Tibial nerve (tissue), 4 donors: ENCODE results near the gene LZTS3.

ENCODE experiments used
- EP300 ChIP-seq, 2 donors: sonication (generic); formaldehyde crosslinking; IDR thresholded peaks; one replicate each; pipeline ENCODE4 v1.6.1; 2017; ENCODE audit warnings: antibody characterized with exemption in 2 of 2, mild to moderate bottlenecking in 1 of 2
- TF ChIP-seq, protein P1 (sequence below), 5 experiments: fragments of 200-600 bp in 3 of 5; fragments of 450-650 bp in 2 of 5; sonication (generic) in 3 of 5; IDR thresholded peaks; one replicate each; pipeline ENCODE4 v1.5.1; 2016 to 2019; ENCODE audit warnings: antibody characterized with exemption in 5 of 5, mild to moderate bottlenecking in 3 of 5, moderate library complexity in 2 of 5

DNA sequence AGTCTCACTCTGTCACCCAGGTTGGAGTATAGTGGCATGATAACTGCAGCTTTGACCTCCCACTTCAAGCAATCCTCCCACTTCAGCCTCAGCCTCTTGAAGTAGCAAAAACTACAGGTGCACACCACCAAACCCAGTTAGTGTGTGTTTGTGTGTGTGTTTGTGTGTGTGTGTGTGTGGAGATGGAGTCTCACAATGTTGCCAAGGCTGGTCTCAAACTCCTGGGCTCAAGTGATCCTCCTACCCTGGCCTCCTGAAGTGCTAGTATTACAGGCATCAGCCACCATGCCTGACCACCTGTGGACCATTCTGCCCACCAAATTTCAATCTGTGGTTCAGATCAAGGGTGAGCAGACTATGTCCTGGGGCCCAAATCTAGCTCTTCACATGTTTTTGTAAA lies 22.4 kb downstream of the LZTS3 start:
- TF ChIP-seq, protein P1, sequence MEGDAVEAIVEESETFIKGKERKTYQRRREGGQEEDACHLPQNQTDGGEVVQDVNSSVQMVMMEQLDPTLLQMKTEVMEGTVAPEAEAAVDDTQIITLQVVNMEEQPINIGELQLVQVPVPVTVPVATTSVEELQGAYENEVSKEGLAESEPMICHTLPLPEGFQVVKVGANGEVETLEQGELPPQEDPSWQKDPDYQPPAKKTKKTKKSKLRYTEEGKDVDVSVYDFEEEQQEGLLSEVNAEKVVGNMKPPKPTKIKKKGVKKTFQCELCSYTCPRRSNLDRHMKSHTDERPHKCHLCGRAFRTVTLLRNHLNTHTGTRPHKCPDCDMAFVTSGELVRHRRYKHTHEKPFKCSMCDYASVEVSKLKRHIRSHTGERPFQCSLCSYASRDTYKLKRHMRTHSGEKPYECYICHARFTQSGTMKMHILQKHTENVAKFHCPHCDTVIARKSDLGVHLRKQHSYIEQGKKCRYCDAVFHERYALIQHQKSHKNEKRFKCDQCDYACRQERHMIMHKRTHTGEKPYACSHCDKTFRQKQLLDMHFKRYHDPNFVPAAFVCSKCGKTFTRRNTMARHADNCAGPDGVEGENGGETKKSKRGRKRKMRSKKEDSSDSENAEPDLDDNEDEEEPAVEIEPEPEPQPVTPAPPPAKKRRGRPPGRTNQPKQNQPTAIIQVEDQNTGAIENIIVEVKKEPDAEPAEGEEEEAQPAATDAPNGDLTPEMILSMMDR (IDR thresholded peaks at IDR 0.05), result no peak
- TF ChIP-seq EP300 (IDR thresholded peaks at IDR 0.05), result no peak
